SK-N-SH (cell line): ENCODE data around the gene CACNB3. TPM values are rescaled to one million over a fixed set of nuclear protein-coding genes. Genes with fewer than 3 reads are reported as not detected.

Experiments
- CTCF ChIA-PET: fragments of 300-600, 350-600 bp; formaldehyde crosslinking; extraction: SDS; loops from one replicate; lab custom pipeline; 2021; lab: Yijun Ruan, JAX
- POLR2A ChIA-PET: fragments of 350-600 bp; sonication (Branson Sonifier 250); formaldehyde crosslinking; extraction: SDS; loops from one replicate; lab custom pipeline; 2020; ENCODE audit warnings: antibody characterized with exemption, inconsistent platforms; lab: Yijun Ruan, JAX
- DNase-seq: peaks from one replicate; pipeline ENCODE4 v3.0.0; 2012
- H2AFZ ChIP-seq: fragments of 200-600 bp; sonication (generic); 2 replicates; pipeline ENCODE4 v1.8.1; 2016; ENCODE audit warnings: antibody characterized with exemption, mild to moderate bottlenecking, low read depth
- H3F3A ChIP-seq: fragments of 200-600 bp; sonication (generic); replicated peaks from 2 replicates; pipeline ENCODE3; 2016; ENCODE audit warnings: antibody characterized with exemption, mild to moderate bottlenecking; ENCODE audit not compliant: insufficient read depth
- H3K27ac ChIP-seq, 2 experiments: fragments of 200-500 bp in 1 of 2; fragments of 200-600 bp in 1 of 2; sonication (Bioruptor generic) in 1 of 2; sonication (generic), shearing (Covaris generic) in 1 of 2; 2 replicates each; pipeline versions ENCODE4 v1.5.1 to v1.6.1; 2014 to 2016; ENCODE audit warnings: low read depth in 2 of 2, inconsistent platforms in 1 of 2, low read length in 1 of 2, mild to moderate bottlenecking in 1 of 2, mixed read lengths in 1 of 2
- H3K27me3 ChIP-seq: fragments of 200-600 bp; sonication (generic), shearing (Covaris generic); 2 replicates; pipeline ENCODE4 v1.6.1; 2016; ENCODE audit warnings: mixed run types; ENCODE audit not compliant: insufficient read depth
- H3K36me3 ChIP-seq, 2 experiments: fragments of 200-500 bp in 1 of 2; fragments of 200-600 bp in 1 of 2; sonication (Bioruptor generic) in 1 of 2; sonication (generic) in 1 of 2; replicated peaks in 1 of 2; 2 replicates each; pipeline versions ENCODE3 to v1.5.1; 2014 to 2016; ENCODE audit warnings: low read length in 1 of 2, mild to moderate bottlenecking in 1 of 2; ENCODE audit not compliant: insufficient read depth in 2 of 2, control insufficient read depth in 1 of 2
- H3K4me1 ChIP-seq, 2 experiments: fragments of 200-500 bp in 1 of 2; fragments of 200-600 bp in 1 of 2; sonication (Bioruptor generic) in 1 of 2; sonication (generic), shearing (Covaris generic) in 1 of 2; 2 replicates each; pipeline versions ENCODE4 v1.5.1 to v1.6.1; 2014 to 2016; ENCODE audit warnings: low read depth in 1 of 2, low read length in 1 of 2, mixed run types in 1 of 2; ENCODE audit not compliant: insufficient read depth in 2 of 2, control insufficient read depth in 1 of 2
- H3K4me2 ChIP-seq: fragments of 200-600 bp; sonication (generic), shearing (Covaris generic); 2 replicates; pipeline ENCODE4 v1.6.1; 2017; ENCODE audit warnings: mixed run types
- H3K4me3 ChIP-seq, 2 experiments: fragments of 200-500 bp in 1 of 2; fragments of 200-600 bp in 1 of 2; sonication (Bioruptor generic) in 1 of 2; sonication (generic), shearing (Covaris generic) in 1 of 2; 2 replicates each; pipeline versions ENCODE4 v1.5.1 to v1.8.1; 2014 to 2016; ENCODE audit warnings: low read depth in 2 of 2, inconsistent platforms in 1 of 2, low read length in 1 of 2, mild to moderate bottlenecking in 1 of 2, mixed read lengths in 1 of 2, moderate library complexity in 1 of 2
- H3K79me2 ChIP-seq: fragments of 200-600 bp; sonication (generic); 2 replicates; pipeline ENCODE4 v1.8.1; 2017; ENCODE audit warnings: mild to moderate bottlenecking; ENCODE audit not compliant: insufficient read depth
- H3K9ac ChIP-seq: fragments of 200-600 bp; sonication (generic); 2 replicates; pipeline ENCODE4 v1.6.1; 2017; ENCODE audit warnings: mixed run types
- H3K9me2 ChIP-seq: fragments of 200-600 bp; sonication (generic); 2 replicates; pipeline ENCODE4 v1.6.1; 2017; ENCODE audit warnings: mixed run types
- H3K9me3 ChIP-seq: fragments of 200-600 bp; sonication (generic); 2 replicates; pipeline ENCODE4 v1.6.1; 2017; ENCODE audit warnings: mixed run types, mild to moderate bottlenecking, moderate library complexity
- H4K20me1 ChIP-seq: fragments of 200-600 bp; sonication (generic); 2 replicates; pipeline ENCODE4 v1.6.1; 2017; ENCODE audit warnings: mild to moderate bottlenecking, mixed run types; ENCODE audit not compliant: insufficient read depth
- EZH2phosphoT487 ChIP-seq: fragments of 200-600 bp; sonication (generic); IDR thresholded peaks from 2 replicates; pipeline ENCODE4 v1.6.1; 2017; ENCODE audit warnings: low read depth, mixed run types, mild to moderate bottlenecking, antibody characterized with exemption, moderate library complexity, borderline replicate concordance
- FOSL2 ChIP-seq: IDR thresholded peaks from 2 replicates; pipeline ENCODE4 v1.4.0; 2012; ENCODE audit warnings: low read depth, mild to moderate bottlenecking, moderate library complexity, borderline replicate concordance
- FOXJ3 ChIP-seq: sonication (generic); formaldehyde crosslinking; IDR thresholded peaks from 2 replicates; pipeline ENCODE4 v1.5.1; 2020; ENCODE audit warnings: mild to moderate bottlenecking, missing genetic modification reagents
- JUND ChIP-seq: IDR thresholded peaks from 2 replicates; pipeline ENCODE4 v1.4.0; 2012
- NFIC ChIP-seq: IDR thresholded peaks from 2 replicates; pipeline ENCODE4 v1.4.0; 2012; ENCODE audit warnings: borderline replicate concordance
- POLR2AphosphoS5 ChIP-seq: IDR thresholded peaks from 2 replicates; pipeline ENCODE4 v1.6.1; 2012; ENCODE audit warnings: low read depth, low read length
- REST ChIP-seq: IDR thresholded peaks from 2 replicates; pipeline ENCODE4 v1.6.1; 2012; ENCODE audit warnings: mild to moderate bottlenecking, low read depth, low read length, moderate library complexity
- RXRA ChIP-seq: IDR thresholded peaks from 2 replicates; pipeline ENCODE4 v1.4.0; 2012; ENCODE audit warnings: low read depth, mild to moderate bottlenecking, borderline replicate concordance
- SIN3A ChIP-seq: IDR thresholded peaks from 2 replicates; pipeline ENCODE4 v1.6.1; 2012; ENCODE audit warnings: low read depth, mild to moderate bottlenecking, low read length, moderate library complexity, borderline replicate concordance
- SMC3 ChIP-seq: IDR thresholded peaks from 2 replicates; pipeline ENCODE4 v1.6.1; 2012; ENCODE audit warnings: low read depth, low read length, improper control_type of control experiment
- TCF12 ChIP-seq: IDR thresholded peaks from 2 replicates; pipeline ENCODE4 v1.4.0; 2012
- TEAD4 ChIP-seq: IDR thresholded peaks from 2 replicates; pipeline ENCODE4 v1.4.0; 2012; ENCODE audit warnings: mild to moderate bottlenecking, borderline replicate concordance; ENCODE audit not compliant: insufficient read depth
- USF2 ChIP-seq: fragments of 150-350 bp; IDR thresholded peaks from 2 replicates; pipeline ENCODE4 v1.6.1; 2017; ENCODE audit warnings: antibody characterized with exemption, low read length, low read depth, borderline replicate concordance
- WGBS: methylation state at CpG from one replicate; pipeline ENCODE4 v1.1.6; 2017; ENCODE audit warnings: low lambda C conversion rate; 5-methylcytosine and 5-hydroxymethylcytosine counted together
- polyA plus RNA-seq, 3 experiments: library from polyadenylated mRNA; depleted of rRNA; stranded (reverse); fragments of >200 nt; gene quantifications; 2 replicates each; pipeline ENCODE4 v1.2.3, GENCODE V29; 2012
- TF ChIP-seq, protein P1 (sequence below): IDR thresholded peaks from 2 replicates; pipeline ENCODE4; 2012
- TF ChIP-seq, protein P2 (sequence below): fragments of 150-350 bp; IDR thresholded peaks from 2 replicates; pipeline ENCODE4 v1.6.1; 2016; ENCODE audit warnings: mild to moderate bottlenecking, low read depth, low read length

CACNB3 gene
- polyA plus RNA-seq, 1 of the 3 experiments (the other 2 are of a cell fraction): 34.6 TPM

- no peaks in the 10 kb centered on the region for H3K9me2 ChIP-seq
- no peaks in the 10 kb centered on the region for H3K27me3 ChIP-seq
- no peak overlapping the region for H3K9ac ChIP-seq
- WGBS: 86% methylated on average over 2 of the region's 2 CpGs
- no peaks in the 10 kb centered on the region for H3F3A ChIP-seq
- no peak overlapping the region for H3K27ac ChIP-seq
- H3K4me3 ChIP-seq: no peak overlapping the region
- CTCF ChIA-PET: interaction anchor here (1.1 to 2.2 kb wide), 4 partner anchors 8 to 174 kb away, joined by 4 to 9 read pairs (median 6); no protein-coding TSS in a partner anchor
- POLR2A ChIA-PET: no interaction called here
- H3K9me3 ChIP-seq: no peaks in the 10 kb centered on the region
- peaks cover 2% of the 10 kb centered on the region; the same call in 1 of the 2 replicates for H4K20me1 ChIP-seq
- no peak overlapping the region for H2AFZ ChIP-seq
- DNase-seq: no peak
- TF ChIP-seq, protein P1, sequence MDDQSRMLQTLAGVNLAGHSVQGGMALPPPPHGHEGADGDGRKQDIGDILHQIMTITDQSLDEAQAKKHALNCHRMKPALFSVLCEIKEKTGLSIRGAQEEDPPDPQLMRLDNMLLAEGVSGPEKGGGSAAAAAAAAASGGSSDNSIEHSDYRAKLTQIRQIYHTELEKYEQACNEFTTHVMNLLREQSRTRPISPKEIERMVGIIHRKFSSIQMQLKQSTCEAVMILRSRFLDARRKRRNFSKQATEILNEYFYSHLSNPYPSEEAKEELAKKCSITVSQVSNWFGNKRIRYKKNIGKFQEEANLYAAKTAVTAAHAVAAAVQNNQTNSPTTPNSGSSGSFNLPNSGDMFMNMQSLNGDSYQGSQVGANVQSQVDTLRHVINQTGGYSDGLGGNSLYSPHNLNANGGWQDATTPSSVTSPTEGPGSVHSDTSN: no peak
- TF ChIP-seq, protein P2, sequence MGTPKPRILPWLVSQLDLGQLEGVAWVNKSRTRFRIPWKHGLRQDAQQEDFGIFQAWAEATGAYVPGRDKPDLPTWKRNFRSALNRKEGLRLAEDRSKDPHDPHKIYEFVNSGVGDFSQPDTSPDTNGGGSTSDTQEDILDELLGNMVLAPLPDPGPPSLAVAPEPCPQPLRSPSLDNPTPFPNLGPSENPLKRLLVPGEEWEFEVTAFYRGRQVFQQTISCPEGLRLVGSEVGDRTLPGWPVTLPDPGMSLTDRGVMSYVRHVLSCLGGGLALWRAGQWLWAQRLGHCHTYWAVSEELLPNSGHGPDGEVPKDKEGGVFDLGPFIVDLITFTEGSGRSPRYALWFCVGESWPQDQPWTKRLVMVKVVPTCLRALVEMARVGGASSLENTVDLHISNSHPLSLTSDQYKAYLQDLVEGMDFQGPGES: no peak
- no peak for TF ChIP-seq RXRA
- TF ChIP-seq JUND: no peak
- TF ChIP-seq, all 33 proteins: peak for 0
- Histone ChIP-seq H3K36me3 (peaks cover 3 to 52% of the 10 kb centered on the region in 2 experiments), H3K4me1 (peaks cover 6 to 18% of the 10 kb centered on the region in 2 experiments; a peak in 3 of 4 replicates), H3K4me2 (no peak overlapping the region), H3K79me2 (peaks cover 10% of the 10 kb centered on the region; the same call in 1 of the 2 replicates)
These were observed 4.4 kb downstream of the CACNB3 start for GRCh38 chr12:48822711-48823110.

- H3K4me2 ChIP-seq: no peak overlapping the region
- no peak for TF ChIP-seq TCF12
- no peak for DNase-seq
- no peaks in the 10 kb centered on the region for H3K9me2 ChIP-seq
- no peak overlapping the region for H2AFZ ChIP-seq
- no peak overlapping the region for H3K9ac ChIP-seq
- peaks cover 10% of the 10 kb centered on the region; the same call in 1 of the 2 replicates for H3K79me2 ChIP-seq
- no peaks in the 10 kb centered on the region for H3K9me3 ChIP-seq
- no peaks in the 10 kb centered on the region for H3K27me3 ChIP-seq
- WGBS: 92% methylated on average over 10 of the region's 11 CpGs
- ChIA-PET CTCF (interaction anchor here (1.5 to 2.2 kb wide), 4 partner anchors 8 to 174 kb away, joined by 3 to 9 read pairs (median 6); no protein-coding TSS in a partner anchor), POLR2A (no interaction called here)
- H3K4me3 ChIP-seq: no peak overlapping the region
- peaks cover 6 to 17% of the 10 kb centered on the region in 2 experiments; a peak in 3 of 4 replicates for H3K4me1 ChIP-seq
- H3F3A ChIP-seq: no peaks in the 10 kb centered on the region
- H3K27ac ChIP-seq: no peak overlapping the region
- H3K36me3 ChIP-seq: peaks cover 3 to 57% of the 10 kb centered on the region in 2 experiments
- H4K20me1 ChIP-seq: peaks cover 6% of the 10 kb centered on the region; the same call in 1 of the 2 replicates
These were observed 5.0 kb downstream of the CACNB3 start for GRCh38 chr12:48823281-48823680.

DNA sequence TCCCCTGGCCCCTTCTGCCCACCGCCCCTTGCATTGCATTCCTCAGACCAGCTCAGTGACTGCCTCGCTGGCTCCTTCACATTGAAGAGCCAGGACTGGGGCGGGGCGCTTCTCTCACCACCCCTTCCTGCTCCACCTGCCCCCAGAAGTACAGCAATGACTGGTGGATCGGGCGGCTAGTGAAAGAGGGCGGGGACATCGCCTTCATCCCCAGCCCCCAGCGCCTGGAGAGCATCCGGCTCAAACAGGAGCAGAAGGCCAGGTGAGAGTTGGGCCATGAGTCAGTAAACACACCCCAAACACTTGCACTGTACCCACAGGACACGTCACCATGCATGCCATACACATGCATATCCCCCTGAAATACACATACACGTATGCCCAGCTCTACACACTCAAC is 5.8 kb downstream of the CACNB3 start:
- H3K36me3 ChIP-seq: peaks cover 3 to 64% of the 10 kb centered on the region in 2 experiments
- no peak for TF ChIP-seq POLR2AphosphoS5
- no peak for TF ChIP-seq EZH2phosphoT487
- no peak for TF ChIP-seq SIN3A
- TF ChIP-seq FOSL2: no peak
- TF ChIP-seq USF2: no peak
- TF ChIP-seq SMC3: no peak
- no peak for TF ChIP-seq NFIC
- TF ChIP-seq FOXJ3 (CRISPR knock-in tag): no peak
- TF ChIP-seq TEAD4: no peak
- TF ChIP-seq REST: no peak
- no peak for TF ChIP-seq JUND

More for the DNA sequence above, 5.8 kb downstream of the CACNB3 start:
- 96% methylated on average over 12 of the region's 12 CpGs for WGBS
- ChIA-PET CTCF (interaction anchor here (1.5 to 2.2 kb wide), 4 partner anchors 9 to 173 kb away, joined by 3 to 9 read pairs (median 6); no protein-coding TSS in a partner anchor), POLR2A (no interaction called here)
- Histone ChIP-seq H4K20me1 (peaks cover 11% of the 10 kb centered on the region; the same call in 1 of the 2 replicates), H3K9me3 (no peaks in the 10 kb centered on the region), H3F3A (no peaks in the 10 kb centered on the region), H3K27ac (no peak overlapping the region), H3K4me1 (peaks cover 5 to 14% of the 10 kb centered on the region in 2 experiments; a peak in 3 of 4 replicates), H3K79me2 (peaks cover 10% of the 10 kb centered on the region; the same call in 1 of the 2 replicates), H3K9ac (no peak overlapping the region), H2AFZ (no peak overlapping the region), H3K4me3 (no peak overlapping the region), H3K9me2 (no peaks in the 10 kb centered on the region), H3K27me3 (no peaks in the 10 kb centered on the region), H3K4me2 (no peak overlapping the region)
- no peak for DNase-seq
